Endothelial cell of umbilical vein (primary cell): ENCODE measurements around the gene SEPTIN7. TPM values are rescaled to one million over a fixed set of nuclear protein-coding genes. Genes with fewer than 3 reads are reported as not detected.

ENCODE experiments used
- BruUV-seq: library from RNA; stranded (reverse); fragments of 400-500 nt; replicated peaks from 2 replicates; lab custom pipeline; 2021; lab: Mats Ljungman, UMichigan
- CTCF ChIA-PET: fragments of 300-600, 350-600 bp; sonication (Branson Sonifier 250); formaldehyde crosslinking; loops from one replicate; lab custom pipeline; 2021; ENCODE audit warnings: antibody characterized with exemption, inconsistent platforms; lab: Charles Lee
- POLR2A ChIA-PET: fragments of 300-600, 350-600 bp; sonication (Branson Sonifier 250); formaldehyde crosslinking; loops from one replicate; lab custom pipeline; 2021; ENCODE audit warnings: antibody characterized with exemption, inconsistent platforms; lab: Charles Lee
- DNase-seq: peaks from one replicate; pipeline ENCODE4 v3.0.0-alpha.2; 2011; ENCODE audit warnings: low read depth, low spot score
- FAIRE-seq: peaks from 2 replicates; lab custom pipeline; 2011; peaks lifted over from hg19 to GRCh38; lab: Jason Lieb, UNC
- H2AFZ ChIP-seq: 2 replicates; pipeline ENCODE4 v1.6.0; 2012; ENCODE audit warnings: low read depth, low read length, control low read depth, inconsistent platforms
- H3K27ac ChIP-seq: 2 replicates; pipeline ENCODE4 v1.5.1; 2011; ENCODE audit warnings: low read depth, mild to moderate bottlenecking, control low read depth, low read length, moderate library complexity; ENCODE audit not compliant: insufficient read depth
- H3K27me3 ChIP-seq, 2 experiments: 2 replicates each; pipeline versions ENCODE4 v1.6.0 to v1.6.1; 2011; ENCODE audit warnings: low read length in 2 of 2, mixed read lengths in 1 of 2; ENCODE audit not compliant: control insufficient read depth in 2 of 2, insufficient read depth in 2 of 2
- H3K36me3 ChIP-seq, 2 experiments: 2 replicates in 1 of 2; 3 replicates in 1 of 2; pipeline ENCODE4 v1.5.1; 2011; ENCODE audit warnings: low read length in 2 of 2, mild to moderate bottlenecking in 1 of 2, moderate library complexity in 1 of 2; ENCODE audit not compliant: control insufficient read depth in 2 of 2, insufficient read depth in 2 of 2; ENCODE audit errors: extremely low read depth in 1 of 2
- H3K4me1 ChIP-seq: 3 replicates; pipeline ENCODE4 v1.5.1; 2011; ENCODE audit warnings: mild to moderate bottlenecking, low read length; ENCODE audit not compliant: control insufficient read depth, insufficient read depth; ENCODE audit errors: extremely low read depth
- H3K4me2 ChIP-seq: 2 replicates; pipeline ENCODE4 v1.6.1; 2011; ENCODE audit warnings: low read length, control low read depth, mixed read lengths; ENCODE audit not compliant: insufficient read depth
- H3K4me3 ChIP-seq, 3 experiments: fragments of 200-600 bp in 1 of 3; sonication (generic), shearing (Covaris generic) in 1 of 3; replicated peaks in 1 of 3; 2 replicates each; pipeline ENCODE4 v1.5.1; 2011 to 2016; ENCODE audit warnings: control low read depth in 3 of 3, low read length in 3 of 3, mild to moderate bottlenecking in 2 of 3, inconsistent platforms in 1 of 3, low read depth in 1 of 3, moderate library complexity in 1 of 3; ENCODE audit not compliant: insufficient read depth in 1 of 3
- H3K79me2 ChIP-seq: 2 replicates; pipeline ENCODE4 v1.6.0; 2012; ENCODE audit warnings: low read length, inconsistent platforms; ENCODE audit not compliant: control insufficient read depth, insufficient read depth
- H3K9ac ChIP-seq: replicated peaks from 2 replicates; pipeline ENCODE3; 2011; ENCODE audit warnings: low read length, control low read depth; ENCODE audit not compliant: insufficient read depth; ENCODE audit errors: extremely low read depth
- H3K9me1 ChIP-seq: replicated peaks from 3 replicates; pipeline ENCODE4 v1.6.0; 2011; ENCODE audit warnings: mild to moderate bottlenecking, low read length; ENCODE audit not compliant: control insufficient read depth, insufficient read depth; ENCODE audit errors: extremely low read depth
- H3K9me3 ChIP-seq: replicated peaks from 2 replicates; pipeline ENCODE4 v1.5.1; 2012; ENCODE audit warnings: low read length, inconsistent platforms; ENCODE audit not compliant: control insufficient read depth, insufficient read depth
- H4K20me1 ChIP-seq: replicated peaks from 2 replicates; pipeline ENCODE3; 2011; ENCODE audit warnings: mild to moderate bottlenecking, low read length; ENCODE audit not compliant: control insufficient read depth, insufficient read depth; ENCODE audit errors: extremely low read depth
- CTCF ChIP-seq, 2 donors: IDR thresholded peaks; 1 replicate in 1 of 2; 2 replicates in 1 of 2; pipeline ENCODE4 v1.5.1; 2011; ENCODE audit warnings: low read length in 2 of 2, mild to moderate bottlenecking in 2 of 2, moderate library complexity in 2 of 2, control low read depth in 1 of 2, inconsistent platforms in 1 of 2, low read depth in 1 of 2; ENCODE audit not compliant: insufficient read depth in 1 of 2; ENCODE audit errors: extremely low read depth in 1 of 2
- EZH2 ChIP-seq: IDR thresholded peaks from 2 replicates; pipeline ENCODE4 v1.6.1; 2012; ENCODE audit warnings: borderline replicate concordance, low read depth, mild to moderate bottlenecking, moderate library complexity, low read length, inconsistent platforms; ENCODE audit not compliant: severe bottlenecking
- FOS ChIP-seq: IDR thresholded peaks from 2 replicates; pipeline ENCODE4 v1.6.1; 2011; ENCODE audit warnings: mild to moderate bottlenecking, low read length, moderate library complexity, borderline replicate concordance; ENCODE audit not compliant: insufficient read depth
- GATA2 ChIP-seq: IDR thresholded peaks from 2 replicates; pipeline ENCODE4 v1.7.0; 2011; ENCODE audit warnings: low read depth, mild to moderate bottlenecking, moderate library complexity, mixed read lengths, low read length; ENCODE audit not compliant: insufficient read length, insufficient read depth
- JUN ChIP-seq: IDR thresholded peaks from 2 replicates; pipeline ENCODE4 v1.6.1; 2011; ENCODE audit warnings: borderline replicate concordance, low read depth; ENCODE audit not compliant: insufficient read length, insufficient read depth
- MAX ChIP-seq: IDR thresholded peaks from 2 replicates; pipeline ENCODE4 v1.6.1; 2011; ENCODE audit not compliant: insufficient read depth, insufficient read length
- MYC ChIP-seq: IDR thresholded peaks from one replicate; pipeline ENCODE4 v1.6.1; 2011; ENCODE audit warnings: mild to moderate bottlenecking, low read depth, low read length
- POLR2A ChIP-seq: IDR thresholded peaks from 2 replicates; pipeline ENCODE4 v1.6.1; 2012; ENCODE audit warnings: low read depth, mild to moderate bottlenecking, control low read depth, low read length
- POLR2AphosphoS5 ChIP-seq: IDR thresholded peaks from 2 replicates; pipeline ENCODE4 v1.6.1; 2012; ENCODE audit warnings: low read depth, mild to moderate bottlenecking, control low read depth, low read length, moderate library complexity; ENCODE audit not compliant: insufficient read depth
- dilution Hi-C: fragments of 300-500 bp; cut with MboI; formaldehyde crosslinking; loops from one replicate; pipeline ENCODE4 v1.15.0; 2019; ENCODE audit warnings: low sequenced_read_pairs; ENCODE audit not compliant: extremely low pct_ligation_motif_present
- intact Hi-C: fragments of 100-400 bp; cut with micrococcal nuclease; formaldehyde crosslinking; loops from one replicate; pipeline ENCODE4 v1.10.0; 2022
- polyA plus RNA-seq, 4 experiments: library from polyadenylated mRNA; depleted of rRNA in 3 of 4; stranded (reverse) in 3 of 4; unstranded in 1 of 4; fragments of >200 nt; gene quantifications; 2 replicates each; pipeline versions ENCODE4 v1.2.1 to v1.2.3, GENCODE V29; 2011 to 2012; ENCODE audit warnings: missing spikeins in 1 of 4
- total RNA-seq: library from RNA; stranded (reverse); gene quantifications from 2 replicates; pipeline ENCODE4 v1.2.3, GENCODE V29; 2021

The SEPTIN7 gene
- total and polyA plus RNA-seq, 2 donors (not counting 3 experiments of a cell fraction or from before 2014, with no cell fraction given), result 73.6 to 228 TPM

GRCh38 chr7:35780070-35780469 is 20.8 kb upstream of the SEPTIN7 start:
- ChIA-PET POLR2A (no interaction called here), CTCF (no interaction called here)

More at GRCh38 chr7:35780070-35780469, 20.8 kb upstream of the SEPTIN7 start:
- no peak overlapping the region for H2AFZ ChIP-seq
- TF ChIP-seq CTCF (IDR thresholded peaks at IDR 0.05; ENCODE audit: extremely low read depth in 1 of 2, insufficient read depth in 1 of 2, low read depth in 1 of 2, low read length in 2 of 2) (no peak), POLR2AphosphoS5 (no peak), MAX (no peak), JUN (no peak), FOS (no peak), GATA2 (no peak), MYC (no peak), EZH2 (no peak), POLR2A (no peak)
- dilution Hi-C loops, result no loop called here
- no peaks in the 10 kb centered on the region for H3K79me2 ChIP-seq
- FAIRE-seq (no peak), DNase-seq (no peak)
- no peaks in the 10 kb centered on the region for H3K36me3 ChIP-seq
- no peak overlapping the region for H3K4me3 ChIP-seq
- H4K20me1 ChIP-seq, result no peaks in the 10 kb centered on the region
- no peak overlapping the region for H3K27ac ChIP-seq
- intact Hi-C loops, result no loop called here
- no peaks in the 10 kb centered on the region for H3K4me1 ChIP-seq
- H3K9ac ChIP-seq, result no peak overlapping the region
- no peaks in the 10 kb centered on the region for H3K9me1 ChIP-seq
- H3K4me2 ChIP-seq, result no peak overlapping the region
- H3K27me3 ChIP-seq, result peaks cover 5 to 6% of the 10 kb centered on the region in 2 experiments
- BruUV-seq, result no TSS peak
- H3K9me3 ChIP-seq, result no peaks in the 10 kb centered on the region
